ENCODE data around the gene OR13J1. TPM values are rescaled to one million over a fixed set of nuclear protein-coding genes. Genes with fewer than 3 reads are reported as not detected.
"Not testable (repeated sequence)": the region's sequence is repeated elsewhere in the genome, so short reads cannot be mapped to it uniquely, and the experiment has no call there.

OR13J1 gene, protein sequence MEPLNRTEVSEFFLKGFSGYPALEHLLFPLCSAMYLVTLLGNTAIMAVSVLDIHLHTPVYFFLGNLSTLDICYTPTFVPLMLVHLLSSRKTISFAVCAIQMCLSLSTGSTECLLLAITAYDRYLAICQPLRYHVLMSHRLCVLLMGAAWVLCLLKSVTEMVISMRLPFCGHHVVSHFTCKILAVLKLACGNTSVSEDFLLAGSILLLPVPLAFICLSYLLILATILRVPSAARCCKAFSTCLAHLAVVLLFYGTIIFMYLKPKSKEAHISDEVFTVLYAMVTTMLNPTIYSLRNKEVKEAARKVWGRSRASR
- total RNA-seq, result not detected
- polyA plus RNA-seq, result not detected
- long read RNA-seq, donor 1, result 0 reads
- long read RNA-seq, donor 2, result 0 reads
- long read RNA-seq, donor 3, result 0 reads
- long read RNA-seq, donor 4, result 0 reads

DNA sequence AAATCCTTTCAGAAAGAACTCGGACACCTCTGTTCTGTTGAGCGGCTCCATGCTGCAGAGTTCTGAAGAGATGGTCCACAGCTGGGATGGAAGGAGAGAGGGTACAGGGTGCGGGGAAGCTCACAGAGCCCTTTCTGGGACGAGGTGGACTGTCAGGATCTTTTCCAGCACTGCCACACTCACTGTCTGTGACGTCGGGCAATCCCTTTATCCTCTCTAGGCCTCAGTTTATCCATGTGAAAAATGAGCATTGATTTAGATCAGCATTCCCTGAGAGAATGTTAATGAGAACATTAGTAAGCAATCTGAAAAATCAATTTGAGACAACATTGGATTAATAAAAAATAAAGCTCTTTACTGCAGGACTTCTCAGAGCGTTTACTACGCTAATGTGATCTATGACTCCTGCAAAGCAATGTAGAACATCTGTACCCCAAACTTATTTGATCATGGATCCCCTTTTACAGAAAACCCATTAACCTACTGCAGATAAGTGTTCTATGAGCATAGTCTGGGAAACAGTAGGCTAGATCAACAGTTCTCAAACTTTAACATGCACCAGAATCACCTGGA lies at the start of gene OR13J1:
TSS of gene OR13J1 (minus strand) at position 51 of the 573 bp plus-strand sequence. CDS start at position 51, 0 bp downstream.
- Histone ChIP-seq H3K9me3 (ENCODE audit: control insufficient read depth, low read length) (no peaks in the 10 kb centered on the region), H3K4me3 (ENCODE audit: low read length) (no peak within 1 kb of the TSS), H3K27ac (ENCODE audit: low read length) (no peak within 1 kb of the TSS), H3K4me1 (ENCODE audit: control insufficient read depth, insufficient read depth, low read length) (no peaks in the 10 kb centered on the region), H3K27me3 (ENCODE audit: control insufficient read depth, insufficient read depth) (no peaks in the 10 kb centered on the region)
- DNase-seq, result no peak
- 90% methylated on average over 8 of the region's 8 CpGs for WGBS
- no peak for ATAC-seq
- intact Hi-C loops (cut with DNase I), result no loop called here

DNA sequence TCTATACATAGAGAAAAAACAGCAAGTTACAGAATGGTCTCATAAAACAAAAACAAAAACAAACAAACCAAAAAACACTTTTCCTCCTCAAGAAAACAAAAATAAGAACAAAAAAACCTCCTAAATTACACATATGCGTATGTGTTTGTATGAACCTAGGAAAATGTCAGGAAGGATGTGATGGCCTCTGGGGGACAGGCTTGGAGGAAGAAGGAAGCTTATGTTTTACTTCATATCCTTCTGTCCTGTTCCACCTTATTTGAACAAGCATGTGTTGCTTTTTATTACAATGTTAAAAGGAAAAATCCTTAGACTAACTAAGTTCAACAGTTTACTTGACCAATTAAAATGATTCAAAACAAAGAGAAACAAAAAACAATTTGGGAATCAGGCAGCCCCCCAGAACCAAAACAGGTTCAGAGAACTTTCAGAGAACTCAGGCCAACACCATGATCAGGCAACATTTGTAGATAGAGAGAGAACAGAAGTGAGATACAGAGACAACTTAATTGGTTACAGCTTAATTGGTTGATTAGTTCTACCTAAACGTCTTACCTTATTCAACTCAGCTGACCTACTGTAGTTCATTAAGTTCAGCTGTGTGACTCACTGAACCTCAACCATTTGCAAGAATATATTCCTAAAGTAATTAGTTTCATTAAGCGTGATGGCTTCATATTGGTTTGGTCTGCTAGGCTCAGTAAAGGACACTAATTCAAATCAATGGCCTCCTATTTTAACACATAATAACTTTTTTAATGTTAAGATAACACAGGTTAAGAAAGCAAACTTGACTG lies 49.2 kb upstream of the OR13J1 start:
- WGBS, result 74% methylated on average over 3 of the region's 3 CpGs

DNA sequence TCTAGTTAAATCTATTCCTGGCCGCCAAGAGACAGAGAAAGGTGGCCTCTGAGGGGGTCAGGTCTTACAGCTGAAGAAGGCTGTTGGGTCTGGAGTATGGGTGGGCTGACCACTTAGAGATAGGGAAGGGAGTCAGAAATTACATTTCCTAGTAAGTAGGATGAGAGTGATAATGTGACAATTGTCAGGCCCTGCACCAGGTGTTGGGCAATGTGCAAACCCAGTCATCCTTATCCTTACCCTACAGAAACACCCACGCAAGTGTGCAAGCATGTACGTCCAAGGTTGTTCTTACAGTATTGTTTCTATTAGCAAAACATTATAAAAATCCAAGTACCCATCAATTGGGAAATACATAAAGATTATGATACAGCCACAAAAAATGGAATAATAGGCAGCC lies 48.6 kb upstream of the OR13J1 start:
- DNase-seq (no peak), ATAC-seq (no peak)
- no peak overlapping the region for H3K4me3 ChIP-seq (ENCODE audit: low read length)
- WGBS, result 74% methylated on average over 3 of the region's 3 CpGs
- H3K4me1 ChIP-seq (ENCODE audit: control insufficient read depth, insufficient read depth, low read length), result peaks cover 16% of the 10 kb centered on the region
- no peaks in the 10 kb centered on the region for H3K9me3 ChIP-seq (ENCODE audit: control insufficient read depth, low read length)
- intact Hi-C loops (cut with DNase I), result no loop called here
- no peaks in the 10 kb centered on the region for H3K27me3 ChIP-seq (ENCODE audit: control insufficient read depth, insufficient read depth)
- H3K27ac ChIP-seq (ENCODE audit: low read length), result peak overlapping the region; percentile 14

More for the DNA sequence above, 49.2 kb upstream of the OR13J1 start:
- H3K4me1 ChIP-seq (ENCODE audit: control insufficient read depth, insufficient read depth, low read length), result peaks cover 16% of the 10 kb centered on the region
- ATAC-seq (no peak), DNase-seq (no peak)
- no peaks in the 10 kb centered on the region for H3K27me3 ChIP-seq (ENCODE audit: control insufficient read depth, insufficient read depth)
- no peaks in the 10 kb centered on the region for H3K9me3 ChIP-seq (ENCODE audit: control insufficient read depth, low read length)
- H3K4me3 ChIP-seq (ENCODE audit: low read length), result no peak overlapping the region
- H3K27ac ChIP-seq (ENCODE audit: low read length), result peak overlapping the region; percentile 55
- intact Hi-C loops (cut with DNase I), result no loop called here

DNA sequence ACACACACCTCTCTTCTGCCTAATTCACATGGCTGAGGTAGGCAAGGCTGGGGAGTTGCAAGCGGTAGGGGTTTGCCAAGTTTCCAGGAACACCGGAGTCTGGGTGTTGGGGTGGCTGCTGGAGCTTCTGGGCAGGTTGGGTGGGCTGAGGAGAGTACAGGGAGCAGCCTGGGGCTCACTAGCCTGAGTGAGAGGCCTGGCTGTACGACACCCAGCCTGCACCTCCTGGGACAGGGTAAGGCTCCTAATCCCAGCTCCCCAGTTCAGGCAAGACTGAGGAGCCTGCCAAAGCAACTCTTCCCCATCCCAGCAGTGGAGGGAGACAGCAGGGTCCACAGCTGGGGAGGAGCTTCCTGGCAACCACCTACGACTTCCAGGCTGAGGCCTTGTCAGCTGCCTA lies 47.1 kb upstream of the OR13J1 start:
- Histone ChIP-seq H3K27me3 (ENCODE audit: control insufficient read depth, insufficient read depth) (no peaks in the 10 kb centered on the region), H3K27ac (ENCODE audit: low read length) (peak overlapping the region; percentile 83), H3K4me1 (ENCODE audit: control insufficient read depth, insufficient read depth, low read length) (peaks cover 16% of the 10 kb centered on the region), H3K4me3 (ENCODE audit: low read length) (no peak overlapping the region), H3K9me3 (ENCODE audit: control insufficient read depth, low read length) (no peaks in the 10 kb centered on the region)
- DNase-seq (no peak), ATAC-seq (no peak)
- intact Hi-C loops (cut with DNase I), result no loop called here
- 65% methylated on average over 4 of the region's 4 CpGs for WGBS

DNA sequence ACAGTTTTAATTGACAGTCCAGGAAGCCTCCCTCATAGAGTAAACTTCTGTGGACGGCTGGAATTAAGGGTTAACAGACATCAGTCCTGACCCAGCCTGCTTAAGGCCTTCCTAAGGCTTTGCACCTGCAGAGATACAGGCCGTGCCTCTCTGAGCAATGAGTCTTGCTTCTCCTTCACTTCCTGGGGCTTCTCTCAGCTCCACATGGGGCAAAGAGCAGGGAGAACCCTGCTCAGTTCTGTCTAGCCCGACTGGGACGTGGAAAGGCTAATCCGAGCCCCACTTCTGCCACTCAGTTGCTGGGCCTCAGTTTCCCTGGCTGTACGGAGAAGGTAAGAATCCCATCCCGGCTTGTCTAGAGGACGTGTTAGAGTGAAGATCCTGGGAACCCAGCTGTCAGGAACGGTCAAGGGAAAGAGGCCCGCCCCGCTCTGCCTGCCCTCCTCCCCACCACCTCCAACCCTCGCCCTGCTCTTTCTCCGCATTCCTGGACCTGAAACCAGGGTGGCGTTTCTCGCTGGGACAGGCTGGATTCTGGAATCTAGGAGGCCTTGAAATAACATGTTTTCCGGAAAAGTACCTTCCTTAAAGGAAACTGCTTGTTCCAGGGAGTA lies 45.6 kb upstream of the OR13J1 start:
- no peaks in the 10 kb centered on the region for H3K9me3 ChIP-seq (ENCODE audit: control insufficient read depth, low read length)
- peak in 2 of 3 donors; percentile 28 to 71 for DNase-seq

DNA sequence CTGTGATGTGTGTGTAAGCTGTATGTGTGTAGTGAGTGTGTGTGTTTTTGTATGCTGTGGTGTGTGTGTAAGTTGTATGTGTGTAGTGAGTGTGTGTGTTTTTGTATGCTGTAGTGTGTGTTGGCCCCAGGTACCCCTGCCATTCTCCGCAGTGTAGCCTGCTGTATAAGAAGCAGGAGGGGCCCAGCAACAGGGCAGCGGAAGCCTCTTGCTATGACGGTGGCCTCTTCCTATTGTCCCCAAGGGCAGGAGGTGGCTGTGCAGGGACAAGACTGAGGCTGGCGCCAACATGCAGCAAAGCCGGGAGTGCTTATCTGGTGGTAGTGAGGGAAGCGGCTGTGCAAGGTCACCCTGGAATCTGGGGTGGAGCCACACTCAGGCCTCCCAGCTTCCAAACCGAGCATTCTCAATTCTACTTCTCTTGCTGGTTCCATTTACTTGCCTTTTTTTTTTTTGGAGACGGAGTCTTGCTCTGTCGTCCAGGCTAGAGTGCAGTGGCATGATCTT lies 44.2 kb upstream of the OR13J1 start:
- Histone ChIP-seq H3K27me3 (ENCODE audit: control insufficient read depth, insufficient read depth) (no peaks in the 10 kb centered on the region), H3K4me1 (ENCODE audit: control insufficient read depth, insufficient read depth, low read length) (peaks cover 10% of the 10 kb centered on the region), H3K4me3 (ENCODE audit: low read length) (no peak overlapping the region), H3K9me3 (ENCODE audit: control insufficient read depth, low read length) (no peaks in the 10 kb centered on the region), H3K27ac (ENCODE audit: low read length) (peak overlapping the region; percentile 15)
- intact Hi-C loops (cut with DNase I), result no loop called here
- 8% methylated on average over 9 of the region's 9 CpGs for WGBS
- ATAC-seq, result peak; percentile 84 to 87
- DNase-seq, result peak; percentile 85 to 93 (median 92)

More for the DNA sequence above, 45.6 kb upstream of the OR13J1 start:
- no peak overlapping the region for H3K4me3 ChIP-seq (ENCODE audit: low read length)
- no peaks in the 10 kb centered on the region for H3K27me3 ChIP-seq (ENCODE audit: control insufficient read depth, insufficient read depth)
- H3K27ac ChIP-seq (ENCODE audit: low read length), result peak overlapping the region; percentile 87
- WGBS, result 75% methylated on average over 16 of the region's 16 CpGs
- intact Hi-C loops (cut with DNase I), result no loop called here
- ATAC-seq, result peak; percentile 22 to 61
- peaks cover 16% of the 10 kb centered on the region for H3K4me1 ChIP-seq (ENCODE audit: control insufficient read depth, insufficient read depth, low read length)

DNA sequence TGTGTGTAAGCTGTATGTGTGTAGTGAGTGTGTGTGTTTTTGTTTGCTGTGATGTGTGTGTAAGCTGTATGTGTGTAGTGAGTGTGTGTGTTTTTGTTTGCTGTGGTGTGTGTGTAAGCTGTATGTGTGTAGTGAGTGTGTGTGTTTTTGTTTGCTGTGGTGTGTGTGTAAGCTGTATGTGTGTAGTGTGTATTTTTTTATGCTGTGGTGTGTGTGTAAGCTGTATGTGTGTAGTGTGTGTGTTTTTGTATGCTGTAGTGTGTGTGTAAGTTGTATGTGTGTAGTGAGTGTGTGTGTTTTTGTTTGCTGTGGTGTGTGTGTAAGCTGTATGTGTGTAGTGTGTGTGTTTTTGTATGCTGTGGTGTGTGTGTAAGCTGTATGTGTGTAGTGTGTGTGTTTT lies 43.2 kb upstream of the OR13J1 start:
- intact Hi-C loops (cut with DNase I); DNase-seq; H3K4me3 ChIP-seq (ENCODE audit: low read length); H3K9me3 ChIP-seq (ENCODE audit: control insufficient read depth, low read length); H3K27ac ChIP-seq (ENCODE audit: low read length); ATAC-seq; H3K27me3 ChIP-seq (ENCODE audit: control insufficient read depth, insufficient read depth): not testable (repeated sequence)
- H3K4me1 ChIP-seq (ENCODE audit: control insufficient read depth, insufficient read depth, low read length), result peaks cover 18% of the 10 kb centered on the region

DNA sequence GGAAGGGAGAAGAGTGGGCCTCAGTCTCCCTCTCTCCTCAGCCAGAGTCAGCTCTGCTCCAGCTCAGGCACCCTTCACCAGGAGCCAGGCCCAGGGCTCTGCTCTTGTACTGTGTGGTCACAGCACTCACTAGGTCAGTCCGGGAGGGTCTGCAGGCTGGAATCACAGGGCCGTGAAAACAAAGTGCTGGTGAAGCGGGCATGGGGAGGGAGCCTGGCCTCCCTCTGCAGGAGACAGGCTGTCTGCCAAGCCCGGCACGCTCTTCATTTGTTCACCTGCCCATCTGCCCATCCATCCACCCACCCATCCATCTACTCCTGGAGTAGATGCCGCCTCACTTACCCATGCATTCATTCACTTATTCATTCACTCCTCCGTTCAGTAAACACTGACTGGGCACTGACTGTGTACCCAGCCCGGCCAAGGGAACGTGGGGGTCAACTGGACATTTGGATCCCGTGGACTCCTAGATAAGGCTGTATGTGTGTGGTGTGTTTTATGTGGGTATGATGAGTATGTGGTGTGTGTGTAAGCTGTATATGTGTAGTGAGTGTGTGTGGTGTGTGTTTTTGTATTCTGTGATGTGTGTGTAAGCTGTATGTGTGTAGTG lies 42.7 kb upstream of the OR13J1 start:
- no peak for ATAC-seq
- H3K4me3 ChIP-seq (ENCODE audit: low read length), result peak overlapping the region; percentile 30
- no peaks in the 10 kb centered on the region for H3K9me3 ChIP-seq (ENCODE audit: control insufficient read depth, low read length)
- DNase-seq, result peak in 1 of 3 donors; percentile 47
- H3K27ac ChIP-seq (ENCODE audit: low read length), result peak overlapping the region; percentile 39
- peaks cover 21% of the 10 kb centered on the region for H3K4me1 ChIP-seq (ENCODE audit: control insufficient read depth, insufficient read depth, low read length)
- WGBS, result 67% methylated on average over 10 of the region's 10 CpGs
- intact Hi-C loops (cut with DNase I), result no loop called here
- no peaks in the 10 kb centered on the region for H3K27me3 ChIP-seq (ENCODE audit: control insufficient read depth, insufficient read depth)

DNA sequence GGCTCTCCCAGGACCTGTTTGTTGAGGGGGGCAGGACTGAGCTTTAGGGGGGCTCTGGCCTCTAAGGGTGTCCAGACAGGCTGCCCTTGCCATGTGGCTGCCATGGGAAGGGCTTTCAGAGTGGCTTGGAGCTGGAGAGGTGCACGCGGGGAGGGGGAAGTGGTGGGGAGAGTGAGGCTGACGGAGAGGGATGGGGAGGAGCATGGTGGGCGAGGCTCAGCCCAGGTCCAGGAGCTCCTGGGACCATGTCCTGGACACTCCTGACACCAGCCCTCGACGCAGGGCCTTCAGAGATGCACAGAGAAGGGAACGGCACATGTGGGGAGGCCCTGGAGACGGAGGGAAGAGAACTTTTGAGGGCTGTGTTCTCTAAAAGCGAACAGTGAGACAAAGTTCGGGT lies 41.5 kb upstream of the OR13J1 start:
- H3K27ac ChIP-seq (ENCODE audit: low read length), result peak overlapping the region; percentile 49
- no peaks in the 10 kb centered on the region for H3K9me3 ChIP-seq (ENCODE audit: control insufficient read depth, low read length)
- WGBS, result 60% methylated on average over 10 of the region's 10 CpGs
- H3K4me3 ChIP-seq (ENCODE audit: low read length), result peak overlapping the region; percentile 27
- DNase-seq, result peak; percentile 29 to 72 (median 64)
- no peaks in the 10 kb centered on the region for H3K27me3 ChIP-seq (ENCODE audit: control insufficient read depth, insufficient read depth)
- peaks cover 23% of the 10 kb centered on the region for H3K4me1 ChIP-seq (ENCODE audit: control insufficient read depth, insufficient read depth, low read length)
- intact Hi-C loops (cut with DNase I), result no loop called here
- no peak for ATAC-seq

DNA sequence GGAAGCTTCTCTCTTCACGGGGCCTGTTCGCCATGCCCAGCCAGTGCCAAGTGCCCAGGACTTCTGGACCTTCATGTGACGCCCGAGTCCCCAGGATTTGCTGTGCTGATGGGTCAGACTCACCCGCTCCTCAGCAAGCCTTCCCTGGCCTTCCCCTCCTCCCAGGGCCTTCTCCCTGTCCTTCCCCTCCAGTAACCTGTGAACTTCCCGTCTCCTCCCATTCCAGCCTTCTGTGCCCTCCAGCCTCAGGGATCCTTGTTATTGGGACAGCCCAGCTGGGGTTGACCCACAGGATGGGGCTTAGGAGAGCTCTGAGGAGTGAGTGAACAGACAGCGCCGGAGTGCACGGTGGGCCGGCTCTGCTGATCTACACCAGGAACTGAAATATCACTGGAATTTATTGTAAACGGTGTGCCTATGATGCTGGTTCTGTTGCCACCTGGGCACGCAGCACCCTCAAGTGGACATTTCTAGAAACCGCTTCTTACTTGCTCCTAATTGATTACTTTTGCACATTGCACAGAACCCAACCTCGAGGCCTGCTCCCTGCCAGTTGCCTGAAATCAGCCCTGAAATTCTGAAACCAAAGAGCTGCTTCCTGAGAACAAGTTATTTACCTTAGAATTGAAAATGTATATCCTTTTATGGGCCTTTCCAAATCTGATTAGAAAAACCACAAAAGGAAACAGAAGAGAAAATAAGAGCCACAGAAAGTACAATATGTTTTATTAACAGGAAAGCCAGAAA lies 40.6 kb upstream of the OR13J1 start:
- Histone ChIP-seq H3K27ac (ENCODE audit: low read length) (peak overlapping the region; percentile 97), H3K27me3 (ENCODE audit: control insufficient read depth, insufficient read depth) (no peaks in the 10 kb centered on the region), H3K4me3 (ENCODE audit: low read length) (peak overlapping the region; percentile 6), H3K9me3 (ENCODE audit: control insufficient read depth, low read length) (no peaks in the 10 kb centered on the region), H3K4me1 (ENCODE audit: control insufficient read depth, insufficient read depth, low read length) (peaks cover 28% of the 10 kb centered on the region)
- peak in 2 of 3 donors; percentile 25 to 67 for DNase-seq
- 59% methylated on average over 14 of the region's 14 CpGs for WGBS
- intact Hi-C loops (cut with DNase I), result no loop called here
- no peak for ATAC-seq
